ENCODE results near the gene LYRM4. TPM values are rescaled to one million over a fixed set of nuclear protein-coding genes. Genes with fewer than 3 reads are reported as not detected.

The LYRM4 gene
- polyA plus RNA-seq, 1 donor from 2014 or later = 29.3 TPM

DNA sequence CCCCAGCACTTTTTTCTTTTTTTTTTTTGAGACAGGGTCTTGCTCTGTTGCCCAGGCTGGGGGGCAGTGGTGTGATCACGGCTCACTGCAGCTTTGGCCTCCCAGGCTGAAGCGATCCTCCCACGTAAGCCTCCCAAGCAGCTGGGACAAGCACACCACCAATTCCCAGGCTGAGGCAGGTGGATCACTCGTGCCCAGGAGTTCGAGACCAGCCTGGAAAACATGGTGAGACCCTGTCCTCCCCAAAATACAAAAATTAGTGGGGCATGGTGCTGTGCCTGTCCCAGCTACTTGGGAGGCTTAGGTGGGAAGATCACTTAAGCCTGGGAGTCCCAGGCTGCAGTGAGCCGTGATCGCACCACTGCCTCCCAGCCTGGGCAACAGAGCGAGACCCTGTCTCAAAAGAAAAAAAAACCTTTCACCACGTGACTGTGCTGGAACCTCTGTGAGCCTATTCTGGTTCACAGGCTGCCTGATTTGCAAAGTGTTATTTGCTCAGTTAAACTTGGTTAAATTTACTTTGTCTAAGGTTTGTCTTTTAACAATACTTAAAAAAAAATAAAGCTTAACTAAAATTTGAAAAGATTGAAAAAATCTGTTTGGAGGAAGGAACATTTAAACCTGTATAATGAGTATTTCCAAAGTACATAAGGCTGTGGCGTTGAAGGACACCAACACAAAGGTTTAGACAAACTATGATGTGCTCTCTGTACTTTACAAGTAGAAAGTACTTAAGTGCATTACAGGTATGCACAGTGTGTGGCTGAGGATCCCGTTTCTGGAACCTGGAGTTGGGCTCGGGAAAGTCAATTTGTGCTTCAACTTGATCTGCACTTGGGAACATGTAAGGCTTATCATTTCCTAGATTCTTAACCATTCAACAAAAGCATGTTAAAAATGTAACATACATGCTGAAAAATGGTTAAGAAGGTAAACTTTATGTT, 120.7 kb downstream of the LYRM4 start:
- Histone ChIP-seq H2AFZ (ENCODE audit: low read depth, low read length) (no peak overlapping the region), H3K9me2 (ENCODE audit: insufficient read depth, low read length) (no peaks in the 10 kb centered on the region), H3K4me2 (ENCODE audit: low read length) (no peak overlapping the region), H3K79me2 (replicated peaks; ENCODE audit: insufficient read depth, low read length) (no peaks in the 10 kb centered on the region), H3F3A (ENCODE audit: insufficient read depth, low read length, poor library complexity, severe bottlenecking) (no peaks in the 10 kb centered on the region), H3K36me3 (ENCODE audit: insufficient read depth, low read length) (no peaks in the 10 kb centered on the region), H3K9ac (ENCODE audit: low read length) (no peak overlapping the region), H4K20me1 (ENCODE audit: insufficient read depth) (no peaks in the 10 kb centered on the region), H3K27me3 (ENCODE audit: insufficient read depth, low read depth, low read length) (no peaks in the 10 kb centered on the region), H3K27ac (ENCODE audit: low read length) (no peak overlapping the region), H3K4me3 (ENCODE audit: low read length) (no peak overlapping the region), H3K9me3 (ENCODE audit: low read length) (no peaks in the 10 kb centered on the region)
- TF ChIP-seq SMC3 (conservative IDR thresholded peaks at IDR 0.05; ENCODE audit: poor library complexity) (no peak), POLR2AphosphoS5 (IDR thresholded peaks at IDR 0.05) (no peak), MXI1 (conservative IDR thresholded peaks at IDR 0.05; ENCODE audit: poor library complexity, severe bottlenecking) (no peak), EZH2 (IDR thresholded peaks at IDR 0.05; ENCODE audit: borderline replicate concordance, insufficient read depth, low read length, poor library complexity, severe bottlenecking) (no peak), EP300 (conservative IDR thresholded peaks at IDR 0.05; ENCODE audit: poor library complexity, severe bottlenecking) (no peak), REST (IDR thresholded peaks at IDR 0.05; ENCODE audit: borderline replicate concordance) (no peak), RAD21 (conservative IDR thresholded peaks at IDR 0.05) (no peak), TAF1 (IDR thresholded peaks at IDR 0.05; ENCODE audit: low read depth) (no peak)
- TF ChIP-seq, protein P1, sequence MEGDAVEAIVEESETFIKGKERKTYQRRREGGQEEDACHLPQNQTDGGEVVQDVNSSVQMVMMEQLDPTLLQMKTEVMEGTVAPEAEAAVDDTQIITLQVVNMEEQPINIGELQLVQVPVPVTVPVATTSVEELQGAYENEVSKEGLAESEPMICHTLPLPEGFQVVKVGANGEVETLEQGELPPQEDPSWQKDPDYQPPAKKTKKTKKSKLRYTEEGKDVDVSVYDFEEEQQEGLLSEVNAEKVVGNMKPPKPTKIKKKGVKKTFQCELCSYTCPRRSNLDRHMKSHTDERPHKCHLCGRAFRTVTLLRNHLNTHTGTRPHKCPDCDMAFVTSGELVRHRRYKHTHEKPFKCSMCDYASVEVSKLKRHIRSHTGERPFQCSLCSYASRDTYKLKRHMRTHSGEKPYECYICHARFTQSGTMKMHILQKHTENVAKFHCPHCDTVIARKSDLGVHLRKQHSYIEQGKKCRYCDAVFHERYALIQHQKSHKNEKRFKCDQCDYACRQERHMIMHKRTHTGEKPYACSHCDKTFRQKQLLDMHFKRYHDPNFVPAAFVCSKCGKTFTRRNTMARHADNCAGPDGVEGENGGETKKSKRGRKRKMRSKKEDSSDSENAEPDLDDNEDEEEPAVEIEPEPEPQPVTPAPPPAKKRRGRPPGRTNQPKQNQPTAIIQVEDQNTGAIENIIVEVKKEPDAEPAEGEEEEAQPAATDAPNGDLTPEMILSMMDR (IDR thresholded peaks at IDR 0.05; ENCODE audit: poor library complexity, severe bottlenecking) = no peak

GRCh38 chr6:5138995-5139827, 121.5 kb downstream of the LYRM4 start:
- no peaks in the 10 kb centered on the region for H4K20me1 ChIP-seq (ENCODE audit: insufficient read depth)
- H3K9me2 ChIP-seq (ENCODE audit: insufficient read depth, low read length) = no peaks in the 10 kb centered on the region
- no peak overlapping the region for H3K9ac ChIP-seq (ENCODE audit: low read length)
- H3F3A ChIP-seq (ENCODE audit: insufficient read depth, low read length, poor library complexity, severe bottlenecking) = no peaks in the 10 kb centered on the region
- no peaks in the 10 kb centered on the region for H3K36me3 ChIP-seq (ENCODE audit: insufficient read depth, low read length)
- no peak overlapping the region for H2AFZ ChIP-seq (ENCODE audit: low read depth, low read length)
- no peaks in the 10 kb centered on the region for H3K27me3 ChIP-seq (ENCODE audit: insufficient read depth, low read depth, low read length)
- TF ChIP-seq, protein P1 (IDR thresholded peaks at IDR 0.05; ENCODE audit: poor library complexity, severe bottlenecking) = no peak
- TF ChIP-seq RAD21 (conservative IDR thresholded peaks at IDR 0.05) (no peak), POLR2AphosphoS5 (IDR thresholded peaks at IDR 0.05) (no peak), MXI1 (conservative IDR thresholded peaks at IDR 0.05; ENCODE audit: poor library complexity, severe bottlenecking) (no peak), EP300 (conservative IDR thresholded peaks at IDR 0.05; ENCODE audit: poor library complexity, severe bottlenecking) (no peak), REST (IDR thresholded peaks at IDR 0.05; ENCODE audit: borderline replicate concordance) (no peak), TAF1 (IDR thresholded peaks at IDR 0.05; ENCODE audit: low read depth) (no peak), SMC3 (conservative IDR thresholded peaks at IDR 0.05; ENCODE audit: poor library complexity) (no peak), EZH2 (IDR thresholded peaks at IDR 0.05; ENCODE audit: borderline replicate concordance, insufficient read depth, low read length, poor library complexity, severe bottlenecking) (no peak)
- H3K27ac ChIP-seq (ENCODE audit: low read length) = no peak overlapping the region
- H3K4me2 ChIP-seq (ENCODE audit: low read length) = no peak overlapping the region
- H3K4me3 ChIP-seq (ENCODE audit: low read length) = no peak overlapping the region
- no peaks in the 10 kb centered on the region for H3K9me3 ChIP-seq (ENCODE audit: low read length)
- no peaks in the 10 kb centered on the region for H3K79me2 ChIP-seq (replicated peaks; ENCODE audit: insufficient read depth, low read length)

Measured in neural cell (in vitro differentiated cells).